ENCODE results near the gene AQP5. TPM values are rescaled to one million over a fixed set of nuclear protein-coding genes. Genes with fewer than 3 reads are reported as not detected.

The AQP5 gene
- total and polyA plus RNA-seq, 8 donors = 2.9 to 54.3 (median 8.6) TPM; not detected in 2

DNA sequence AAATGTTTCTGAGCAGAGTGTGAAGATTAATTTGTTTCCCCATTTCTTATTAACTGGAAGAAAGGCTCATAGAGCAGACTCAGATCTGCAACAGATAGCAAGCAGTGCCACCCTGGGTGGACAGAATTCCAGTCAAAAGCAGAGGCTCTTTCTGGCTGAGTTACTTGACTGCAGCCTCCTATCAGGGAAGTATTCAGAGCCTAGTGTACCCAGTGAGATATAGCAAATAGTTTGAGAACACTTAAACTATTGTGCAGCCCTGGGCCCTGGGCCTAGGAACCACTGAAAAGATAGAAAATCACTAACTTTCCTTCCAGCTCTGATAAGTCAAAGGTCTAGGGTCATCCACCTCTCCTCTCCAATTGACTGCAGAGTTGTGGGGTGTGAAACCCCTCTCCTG is 22.4 kb upstream of the AQP5 start:
- no peak for DNase-seq
- TF ChIP-seq EP300 (IDR thresholded peaks at IDR 0.05) = no peak
- no peak for TF ChIP-seq POLR2AphosphoS5 (IDR thresholded peaks at IDR 0.05)
- no peak for TF ChIP-seq POLR2A (IDR thresholded peaks at IDR 0.05)
- TF ChIP-seq, protein P1, sequence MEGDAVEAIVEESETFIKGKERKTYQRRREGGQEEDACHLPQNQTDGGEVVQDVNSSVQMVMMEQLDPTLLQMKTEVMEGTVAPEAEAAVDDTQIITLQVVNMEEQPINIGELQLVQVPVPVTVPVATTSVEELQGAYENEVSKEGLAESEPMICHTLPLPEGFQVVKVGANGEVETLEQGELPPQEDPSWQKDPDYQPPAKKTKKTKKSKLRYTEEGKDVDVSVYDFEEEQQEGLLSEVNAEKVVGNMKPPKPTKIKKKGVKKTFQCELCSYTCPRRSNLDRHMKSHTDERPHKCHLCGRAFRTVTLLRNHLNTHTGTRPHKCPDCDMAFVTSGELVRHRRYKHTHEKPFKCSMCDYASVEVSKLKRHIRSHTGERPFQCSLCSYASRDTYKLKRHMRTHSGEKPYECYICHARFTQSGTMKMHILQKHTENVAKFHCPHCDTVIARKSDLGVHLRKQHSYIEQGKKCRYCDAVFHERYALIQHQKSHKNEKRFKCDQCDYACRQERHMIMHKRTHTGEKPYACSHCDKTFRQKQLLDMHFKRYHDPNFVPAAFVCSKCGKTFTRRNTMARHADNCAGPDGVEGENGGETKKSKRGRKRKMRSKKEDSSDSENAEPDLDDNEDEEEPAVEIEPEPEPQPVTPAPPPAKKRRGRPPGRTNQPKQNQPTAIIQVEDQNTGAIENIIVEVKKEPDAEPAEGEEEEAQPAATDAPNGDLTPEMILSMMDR (IDR thresholded peaks at IDR 0.05) = no peak
- Histone ChIP-seq H3K9me3 (no peaks in the 10 kb centered on the region), H3K36me3 (no peaks in the 10 kb centered on the region), H3K4me1 (peaks cover 0 to 14% (median 9%) of the 10 kb centered on the region in 4 donors), H3K4me3 (no peak overlapping the region), H3K27ac (peak overlapping the region in 2 of 5 donors; percentile 21 to 46), H3K27me3 (no peaks in the 10 kb centered on the region)
- intact Hi-C loops (cut with DNase I; ENCODE audit: low total_unique reads) = no loop called here

DNA sequence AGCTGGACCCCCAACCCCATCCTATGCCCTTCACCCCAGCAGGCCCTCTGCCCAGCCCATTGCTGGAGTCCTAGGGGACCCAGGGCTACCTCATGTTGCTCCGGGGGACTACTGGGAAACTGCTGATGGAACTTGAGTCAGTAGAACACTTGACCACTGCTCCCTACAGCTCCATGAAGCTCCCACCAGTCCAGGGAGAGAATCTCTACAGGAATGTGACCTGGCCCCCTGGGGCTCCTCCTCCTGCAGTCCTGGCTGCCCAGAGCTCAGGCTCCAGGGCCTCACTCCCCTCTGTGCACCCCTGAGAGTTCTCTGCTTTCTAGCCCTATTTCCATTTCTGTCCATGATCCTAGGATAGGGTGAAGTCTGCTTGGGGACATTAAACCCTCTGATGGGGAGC is 22.0 kb upstream of the AQP5 start:
- Histone ChIP-seq H3K4me1 (peaks cover 0 to 14% (median 9%) of the 10 kb centered on the region in 4 donors), H3K27me3 (no peaks in the 10 kb centered on the region), H3K27ac (peak overlapping the region in 2 of 5 donors; percentile 21 to 46), H3K9me3 (no peaks in the 10 kb centered on the region), H3K4me3 (no peak overlapping the region), H3K36me3 (no peaks in the 10 kb centered on the region)
- WGBS, 5 donors = 40 to 68% (median 50%) methylated on average over 1 of the region's 1 CpG
- no peak for TF ChIP-seq POLR2A (IDR thresholded peaks at IDR 0.05)
- TF ChIP-seq, protein P1 (IDR thresholded peaks at IDR 0.05) = no peak
- intact Hi-C loops (cut with DNase I; ENCODE audit: low total_unique reads) = no loop called here
- no peak for DNase-seq

DNA sequence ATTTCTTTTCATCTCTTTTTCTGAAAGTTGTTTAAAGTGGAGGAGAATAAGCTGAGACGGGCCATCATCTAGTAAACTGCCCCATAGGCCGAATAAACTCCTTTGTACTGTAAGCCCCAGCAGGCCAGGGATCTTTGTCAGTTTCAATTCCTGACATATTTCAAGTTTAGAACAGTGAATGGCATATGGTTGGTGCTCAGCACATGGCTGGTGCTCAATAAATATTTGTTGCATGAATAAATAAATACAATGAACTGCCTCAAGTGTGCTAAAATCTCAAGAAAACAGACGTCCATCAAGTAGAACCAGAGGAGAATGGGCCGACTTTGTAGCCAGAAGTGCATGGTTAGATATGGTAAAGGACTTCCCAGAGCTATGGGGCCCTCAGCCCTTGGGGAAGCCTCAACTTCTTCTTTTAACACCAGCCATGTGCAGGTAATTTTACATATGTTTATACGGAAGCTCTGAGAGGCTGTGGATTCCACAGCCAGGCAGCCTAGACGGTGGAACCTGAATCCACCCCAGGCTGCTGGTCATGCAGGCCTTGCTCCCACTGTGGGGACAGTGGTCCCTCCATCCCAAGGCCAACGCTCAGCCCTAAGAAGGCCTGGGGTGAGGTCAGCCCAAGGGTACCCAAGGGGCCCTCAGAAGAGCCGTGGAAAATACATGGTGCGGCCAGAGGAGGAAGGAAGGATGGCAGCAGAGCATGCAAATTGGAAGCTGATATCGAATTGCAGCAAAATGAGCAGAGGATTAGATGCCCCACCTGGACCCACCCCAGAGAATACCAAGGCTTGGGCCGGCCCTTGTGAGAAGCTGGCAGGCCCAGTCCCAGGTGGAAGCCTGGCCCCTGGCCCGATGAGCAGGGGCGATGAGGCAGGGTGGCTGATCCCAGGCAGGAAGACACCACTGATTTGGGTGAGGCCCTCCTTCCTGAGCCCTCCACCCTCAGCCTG is 19.8 kb upstream of the AQP5 start:
- no peak overlapping the region for H3K27ac ChIP-seq
- TF ChIP-seq POLR2A (IDR thresholded peaks at IDR 0.05) (no peak), EP300 (IDR thresholded peaks at IDR 0.05) (no peak), POLR2AphosphoS5 (IDR thresholded peaks at IDR 0.05) (no peak)
- TF ChIP-seq, protein P1 (IDR thresholded peaks at IDR 0.05) = no peak
- WGBS, 5 donors = 83 to 91% (median 88%) methylated on average over 13 of the region's 13 CpGs
- H3K4me3 ChIP-seq = no peak overlapping the region
- intact Hi-C loops (cut with DNase I; ENCODE audit: low total_unique reads) = no loop called here
- H3K27me3 ChIP-seq = no peaks in the 10 kb centered on the region
- no peaks in the 10 kb centered on the region for H3K36me3 ChIP-seq
- no peaks in the 10 kb centered on the region for H3K9me3 ChIP-seq
- H3K4me1 ChIP-seq = peaks cover 0 to 31% (median 20%) of the 10 kb centered on the region in 4 donors
- no peak for DNase-seq

DNA sequence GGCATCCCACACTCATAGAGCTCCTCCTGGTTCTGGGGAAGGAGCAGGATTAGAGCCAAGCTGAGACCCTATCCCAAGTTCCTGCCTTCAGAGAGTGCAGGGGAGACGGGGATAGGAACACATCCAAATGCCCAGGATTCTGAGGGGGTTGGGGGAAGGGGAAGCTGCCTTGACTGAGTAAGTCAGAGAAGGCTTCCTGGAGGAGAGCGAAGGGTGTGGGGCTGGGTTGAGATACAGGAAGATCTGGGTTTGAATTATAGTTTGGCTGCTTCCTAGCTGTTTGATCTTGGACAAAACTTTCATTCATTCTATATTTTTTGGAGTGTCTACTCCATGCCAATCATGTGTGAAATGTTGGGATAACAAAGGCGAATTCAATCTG is 19.2 kb upstream of the AQP5 start:
- intact Hi-C loops (cut with DNase I; ENCODE audit: low total_unique reads) = no loop called here
- Histone ChIP-seq H3K9me3 (no peaks in the 10 kb centered on the region), H3K36me3 (no peaks in the 10 kb centered on the region), H3K27me3 (no peaks in the 10 kb centered on the region), H3K4me3 (no peak overlapping the region), H3K4me1 (peaks cover 0 to 31% (median 20%) of the 10 kb centered on the region in 4 donors), H3K27ac (no peak overlapping the region)
- TF ChIP-seq POLR2A (IDR thresholded peaks at IDR 0.05) (no peak), EP300 (IDR thresholded peaks at IDR 0.05) (no peak), POLR2AphosphoS5 (IDR thresholded peaks at IDR 0.05) (no peak)
- TF ChIP-seq, protein P1 (IDR thresholded peaks at IDR 0.05) = no peak
- 86 to 94% (median 92%) methylated on average over 3 of the region's 3 CpGs for WGBS, 5 donors
- DNase-seq = no peak
